Measurements from ENCODE around the gene DDT. TPM values are rescaled to one million over a fixed set of nuclear protein-coding genes. Genes with fewer than 3 reads are reported as not detected.
"Not testable (repeated sequence)": the region's sequence is repeated elsewhere in the genome, so short reads cannot be mapped to it uniquely, and the experiment has no call there.

DDT gene
- total and polyA plus RNA-seq, 4 donors, result 66.7 to 104 (median 97.3) TPM

DNA sequence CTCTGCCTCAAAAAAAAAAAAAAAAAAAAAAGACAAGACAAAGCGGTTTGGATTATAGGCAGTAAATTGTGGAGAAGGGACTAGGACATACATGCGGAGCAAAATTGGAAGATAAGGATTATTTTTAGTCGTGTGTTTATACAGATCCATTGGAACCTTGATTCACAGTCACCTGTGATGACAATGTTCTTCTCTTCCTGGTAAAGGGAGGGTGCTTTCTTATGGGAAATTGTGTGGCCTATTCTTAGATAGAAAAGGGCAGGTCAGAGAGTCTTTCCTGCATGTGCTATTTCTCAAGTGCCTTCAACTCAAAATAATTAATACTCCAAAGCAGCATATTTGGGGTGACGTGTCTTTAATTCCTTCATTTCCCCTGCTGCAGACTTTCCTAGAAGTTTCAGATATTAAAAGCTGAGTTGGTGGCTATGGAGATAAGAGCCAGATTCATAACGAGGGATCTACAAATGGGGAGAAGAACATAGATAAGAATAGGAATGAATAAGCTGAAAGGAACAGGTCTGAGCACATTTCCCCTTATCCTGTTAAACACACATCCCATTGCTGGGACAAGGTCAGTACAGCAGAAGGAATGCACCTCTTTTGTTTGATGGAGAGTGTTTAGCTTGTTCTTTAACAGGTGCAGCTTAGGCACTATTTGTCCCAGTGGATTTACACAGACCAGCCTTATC is 35.8 kb downstream of the DDT start:
- 88% methylated on average over 2 of the region's 5 CpGs for WGBS (ENCODE audit: insufficient coverage)
- Histone ChIP-seq H3K4me1 (ENCODE audit: control insufficient read depth, insufficient read depth, low read length) (no peaks in the 10 kb centered on the region), H3K4me3 (ENCODE audit: low read depth, low read length) (no peak overlapping the region), H3K27ac (ENCODE audit: low read depth, low read length) (no peak overlapping the region), H3K27me3 (ENCODE audit: control insufficient read depth, insufficient read depth, low read length) (no peaks in the 10 kb centered on the region), H3K36me3 (ENCODE audit: control insufficient read depth, insufficient read depth, low read length) (no peaks in the 10 kb centered on the region), H3K9me3 (ENCODE audit: control insufficient read depth, insufficient read depth, low read length) (no peaks in the 10 kb centered on the region)
- no peak for DNase-seq (ENCODE audit: low read depth in 4 of 6, low spot score in 6 of 6)

DNA sequence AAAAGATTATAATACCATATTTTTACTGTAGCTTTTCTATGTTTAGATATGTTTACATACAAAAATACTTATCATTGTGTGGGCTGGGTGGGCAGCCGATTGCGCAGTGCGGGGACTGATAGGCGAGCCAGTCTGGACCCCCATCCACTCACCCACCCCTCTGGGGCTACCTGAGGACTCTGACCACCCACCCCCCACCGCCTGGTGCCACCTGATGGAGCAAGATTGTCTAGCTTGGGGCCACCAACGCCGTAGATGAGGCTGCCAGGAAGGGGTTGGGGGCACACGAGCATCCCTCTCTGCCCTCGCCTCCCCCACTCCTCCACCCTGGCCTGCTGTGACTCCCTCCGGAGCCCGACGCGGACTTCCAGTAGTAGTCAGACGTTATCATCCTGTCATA is 47.7 kb downstream of the DDT start:
- H3K36me3 ChIP-seq (ENCODE audit: control insufficient read depth, insufficient read depth, low read length), result peaks cover 8% of the 10 kb centered on the region
- H3K4me1 ChIP-seq (ENCODE audit: control insufficient read depth, insufficient read depth, low read length), result no peaks in the 10 kb centered on the region
- no peak overlapping the region for H3K4me3 ChIP-seq (ENCODE audit: low read depth, low read length)
- no peaks in the 10 kb centered on the region for H3K9me3 ChIP-seq (ENCODE audit: control insufficient read depth, insufficient read depth, low read length)
- no peaks in the 10 kb centered on the region for H3K27me3 ChIP-seq (ENCODE audit: control insufficient read depth, insufficient read depth, low read length)
- 76% methylated on average over 9 of the region's 14 CpGs for WGBS (ENCODE audit: insufficient coverage)
- H3K27ac ChIP-seq (ENCODE audit: low read depth, low read length), result no peak overlapping the region
- no peak for DNase-seq (ENCODE audit: low read depth in 4 of 6, low spot score in 6 of 6)

DNA sequence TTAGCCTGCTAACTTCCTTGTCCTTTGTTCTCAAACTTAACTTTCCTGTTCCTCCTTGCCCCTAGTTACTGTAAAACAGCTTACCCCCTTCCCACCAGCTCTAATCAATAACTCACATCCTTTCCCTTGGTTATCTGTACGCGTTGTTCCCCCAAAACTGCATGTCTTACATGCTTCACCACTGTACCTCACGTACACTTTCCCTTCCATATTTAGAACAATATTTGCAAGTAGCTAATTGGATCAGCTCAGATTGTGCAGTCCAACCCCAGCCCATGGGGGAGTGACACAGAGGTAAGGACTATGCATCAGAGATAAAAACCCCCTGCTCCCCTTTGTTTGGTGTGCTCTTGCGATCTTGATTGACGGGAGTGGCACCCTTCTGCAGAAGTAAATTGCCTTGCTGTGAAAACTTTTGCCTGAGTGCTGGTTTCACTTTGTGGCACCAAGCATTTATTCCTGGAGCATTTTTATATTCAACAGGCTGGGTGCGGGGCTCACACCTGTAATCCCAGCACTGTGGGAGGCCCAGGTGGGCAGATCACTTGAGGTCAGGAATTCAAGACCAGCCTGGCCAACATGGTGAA is 49.1 kb downstream of the DDT start:
- H3K27ac ChIP-seq (ENCODE audit: low read depth, low read length), result no peak overlapping the region
- no peaks in the 10 kb centered on the region for H3K4me1 ChIP-seq (ENCODE audit: control insufficient read depth, insufficient read depth, low read length)
- no peak overlapping the region for H3K4me3 ChIP-seq (ENCODE audit: low read depth, low read length)
- WGBS (ENCODE audit: insufficient coverage), result 100% methylated on average over 4 of the region's 6 CpGs
- DNase-seq (ENCODE audit: low read depth in 4 of 6, low spot score in 6 of 6), result no peak
- no peaks in the 10 kb centered on the region for H3K9me3 ChIP-seq (ENCODE audit: control insufficient read depth, insufficient read depth, low read length)
- H3K36me3 ChIP-seq (ENCODE audit: control insufficient read depth, insufficient read depth, low read length), result peaks cover 5% of the 10 kb centered on the region
- no peaks in the 10 kb centered on the region for H3K27me3 ChIP-seq (ENCODE audit: control insufficient read depth, insufficient read depth, low read length)

DNA sequence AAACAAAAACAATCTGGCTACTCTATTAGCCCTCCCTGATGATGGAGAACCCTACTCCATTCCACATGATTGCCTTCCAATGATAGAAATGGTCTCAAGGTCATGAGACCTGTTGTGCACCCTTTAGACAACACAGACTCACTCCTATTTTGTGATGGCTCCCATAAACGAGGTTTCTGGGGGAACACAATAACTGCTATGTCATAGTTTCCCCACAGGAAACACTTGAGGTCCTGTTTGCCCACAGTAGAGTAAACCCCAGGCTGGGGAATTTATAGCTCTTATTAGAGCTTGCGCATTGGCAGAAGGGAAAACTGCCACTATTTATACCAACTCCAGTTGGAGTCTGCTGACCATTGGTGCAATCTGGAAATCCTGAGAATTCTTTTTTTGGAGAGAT is 51.3 kb downstream of the DDT start:
- peaks cover 7% of the 10 kb centered on the region for H3K36me3 ChIP-seq (ENCODE audit: control insufficient read depth, insufficient read depth, low read length)
- no peaks in the 10 kb centered on the region for H3K9me3 ChIP-seq (ENCODE audit: control insufficient read depth, insufficient read depth, low read length)
- H3K4me3 ChIP-seq (ENCODE audit: low read depth, low read length), result no peak overlapping the region
- H3K27ac ChIP-seq (ENCODE audit: low read depth, low read length), result no peak overlapping the region
- no peaks in the 10 kb centered on the region for H3K27me3 ChIP-seq (ENCODE audit: control insufficient read depth, insufficient read depth, low read length)
- no peak for DNase-seq (ENCODE audit: low read depth in 4 of 6, low spot score in 6 of 6)
- no peaks in the 10 kb centered on the region for H3K4me1 ChIP-seq (ENCODE audit: control insufficient read depth, insufficient read depth, low read length)
- WGBS (ENCODE audit: insufficient coverage), result no CpG with 5 or more reads among the region's 2 CpGs

DNA sequence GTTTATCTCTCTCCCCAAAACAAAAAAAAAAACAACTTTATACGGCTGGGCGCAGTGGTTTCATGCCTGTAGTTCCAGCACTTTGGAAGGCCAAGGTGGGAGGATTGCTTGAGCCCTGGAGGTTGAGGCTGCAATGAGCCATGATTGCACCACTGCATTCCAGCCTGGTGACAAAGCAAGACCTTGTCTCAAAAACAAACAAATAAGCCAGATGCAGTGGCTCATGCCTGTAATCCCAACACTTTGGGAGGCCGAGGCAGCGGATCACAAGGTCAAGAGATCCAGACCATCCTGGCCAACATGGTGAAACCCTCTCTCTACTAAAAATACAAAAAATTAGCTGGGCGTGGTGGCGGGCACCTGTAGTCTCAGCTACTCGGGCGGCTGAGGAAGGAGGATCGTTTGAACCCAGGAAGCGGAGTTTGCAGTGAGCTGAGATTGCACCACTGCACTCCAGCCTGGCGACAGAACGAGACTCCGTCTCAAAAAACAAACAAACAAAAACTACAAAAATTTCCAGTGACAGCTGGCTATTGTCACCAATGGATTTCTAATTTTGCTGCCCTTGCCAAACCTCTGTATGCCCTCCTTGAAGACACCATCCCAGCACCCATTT is 52.5 kb downstream of the DDT start:
- H3K9me3 ChIP-seq (ENCODE audit: control insufficient read depth, insufficient read depth, low read length); H3K27me3 ChIP-seq (ENCODE audit: control insufficient read depth, insufficient read depth, low read length); H3K36me3 ChIP-seq (ENCODE audit: control insufficient read depth, insufficient read depth, low read length); DNase-seq (ENCODE audit: low read depth in 4 of 6, low spot score in 6 of 6); H3K4me3 ChIP-seq (ENCODE audit: low read depth, low read length); H3K27ac ChIP-seq (ENCODE audit: low read depth, low read length); H3K4me1 ChIP-seq (ENCODE audit: control insufficient read depth, insufficient read depth, low read length): not testable (repeated sequence)
- WGBS (ENCODE audit: insufficient coverage), result 96% methylated on average over 9 of the region's 13 CpGs

Other genes starting within 250 kb of the DDT start
- 10 to 100 TPM in 1 of 2 donors, 1 to 10 TPM in 1; 5.8 to 11.2 TPM for gene ZNF70, start 223.3 kb downstream of the DDT start, total RNA-seq
- 1 to 10 TPM; 4.3 to 9.5 TPM for gene ZNF70, start 223.3 kb downstream of the DDT start, polyA plus RNA-seq (ENCODE audit: insufficient read length in 2 of 2)
- gene VPREB3, start 220.0 kb downstream of the DDT start, total RNA-seq, result under 1 TPM in 1 of 2 donors, not detected in 1; 0.33 TPM
- 1 to 10 TPM in 1 of 2 donors, under 1 TPM in 1; 0.89 to 1.2 TPM for gene VPREB3, start 220.0 kb downstream of the DDT start, polyA plus RNA-seq (ENCODE audit: insufficient read length in 2 of 2)
- gene C22orf15, start 211.5 kb downstream of the DDT start, total RNA-seq, result 1 to 10 TPM in 1 of 2 donors, under 1 TPM in 1; 0.89 to 4.9 TPM
- gene C22orf15, start 211.5 kb downstream of the DDT start, polyA plus RNA-seq (ENCODE audit: insufficient read length in 2 of 2), result 1 to 10 TPM; 2.4 to 3.5 TPM
- 10 to 100 TPM; 10.6 to 39.8 TPM for gene CHCHD10, start 206.5 kb downstream of the DDT start, total RNA-seq
- 10 to 100 TPM; 92.1 to 97.3 TPM for gene CHCHD10, start 206.5 kb downstream of the DDT start, polyA plus RNA-seq (ENCODE audit: insufficient read length in 2 of 2)
- gene MMP11, start 201.6 kb downstream of the DDT start, total RNA-seq, result 1 to 10 TPM; 4.3 to 6.3 TPM
- gene MMP11, start 201.6 kb downstream of the DDT start, polyA plus RNA-seq (ENCODE audit: insufficient read length in 2 of 2), result 1 to 10 TPM; 6.9 to 7.7 TPM
- 10 to 100 TPM; 29.5 to 81.3 TPM for gene SMARCB1, start 187.5 kb downstream of the DDT start, total RNA-seq
- 100 to 1,000 TPM; 183 to 186 TPM for gene SMARCB1, start 187.5 kb downstream of the DDT start, polyA plus RNA-seq (ENCODE audit: insufficient read length in 2 of 2)
- gene DERL3, start 135.4 kb downstream of the DDT start, total RNA-seq, result 1 to 10 TPM in 1 of 2 donors, under 1 TPM in 1; 0.50 to 3.6 TPM
- 1 to 10 TPM; 4.5 to 5.3 TPM for gene DERL3, start 135.4 kb downstream of the DDT start, polyA plus RNA-seq (ENCODE audit: insufficient read length in 2 of 2)
- 10 to 100 TPM; 17.4 to 19.9 TPM for gene SLC2A11, start 116.6 kb downstream of the DDT start, total RNA-seq
- 10 to 100 TPM; 24.9 to 44.3 TPM for gene SLC2A11, start 116.6 kb downstream of the DDT start, polyA plus RNA-seq (ENCODE audit: insufficient read length in 2 of 2)
- gene MIF, start 80.1 kb downstream of the DDT start, total RNA-seq, result 100 to 1,000 TPM in 1 of 2 donors, 10 to 100 TPM in 1; 81.1 to 471 TPM
- 100 to 1,000 TPM; 412 to 473 TPM for gene MIF, start 80.1 kb downstream of the DDT start, polyA plus RNA-seq (ENCODE audit: insufficient read length in 2 of 2)
- 1 to 10 TPM; 1.1 to 5.5 TPM for gene GSTT2B, start 13.2 kb downstream of the DDT start, total RNA-seq
- gene GSTT2B, start 13.2 kb downstream of the DDT start, polyA plus RNA-seq (ENCODE audit: insufficient read length in 2 of 2), result 10 to 100 TPM in 1 of 2 donors, 1 to 10 TPM in 1; 8.4 to 10.2 TPM
- gene DDTL, start 7.6 kb downstream of the DDT start, total RNA-seq, result 1 to 10 TPM in 1 of 2 donors, under 1 TPM in 1; 0.20 to 1.6 TPM
- gene DDTL, start 7.6 kb downstream of the DDT start, polyA plus RNA-seq (ENCODE audit: insufficient read length in 2 of 2), result 1 to 10 TPM; 5.3 to 7.5 TPM
- gene GSTT2, start 5.7 kb upstream of the DDT start, total RNA-seq, result under 1 TPM in 1 of 2 donors, not detected in 1; 0.44 TPM
- gene GSTT2, start 5.7 kb upstream of the DDT start, polyA plus RNA-seq (ENCODE audit: insufficient read length in 2 of 2), result under 1 TPM in 1 of 2 donors, not detected in 1; 0.45 TPM
- not detected for gene GSTT4, start 31.0 kb upstream of the DDT start, total RNA-seq
- not detected for gene GSTT4, start 31.0 kb upstream of the DDT start, polyA plus RNA-seq (ENCODE audit: insufficient read length in 2 of 2)
- 10 to 100 TPM; 51.0 to 55.5 TPM for gene CABIN1, start 36.9 kb upstream of the DDT start, total RNA-seq
- gene CABIN1, start 36.9 kb upstream of the DDT start, polyA plus RNA-seq (ENCODE audit: insufficient read length in 2 of 2), result 10 to 100 TPM; 74.8 to 93.5 TPM
- gene SUSD2, start 207.0 kb upstream of the DDT start, total RNA-seq, result 10 to 100 TPM in 1 of 2 donors, 1 to 10 TPM in 1; 4.9 to 11.2 TPM
- gene SUSD2, start 207.0 kb upstream of the DDT start, polyA plus RNA-seq (ENCODE audit: insufficient read length in 2 of 2), result 10 to 100 TPM; 20.9 to 21.4 TPM